DND-41 (cell line): ENCODE measurements around the gene PIGW.

ENCODE experiments used
- EZH2 ChIP-seq: IDR thresholded peaks from 3 replicates; pipeline ENCODE4 v1.6.1; 2012; ENCODE audit warnings: borderline replicate concordance, low read depth, mild to moderate bottlenecking, moderate library complexity, low read length, inconsistent platforms; ENCODE audit not compliant: severe bottlenecking
- TF ChIP-seq, protein P1 (sequence below): IDR thresholded peaks from 2 replicates; pipeline ENCODE4 v1.5.1; 2012; ENCODE audit warnings: borderline replicate concordance, low read length, moderate library complexity, mild to moderate bottlenecking; ENCODE audit not compliant: poor library complexity, severe bottlenecking; ENCODE audit errors: extremely low read depth

GRCh38 chr17:36532435-36532975 is 2.3 kb upstream of the PIGW start:
- TF ChIP-seq, protein P1, sequence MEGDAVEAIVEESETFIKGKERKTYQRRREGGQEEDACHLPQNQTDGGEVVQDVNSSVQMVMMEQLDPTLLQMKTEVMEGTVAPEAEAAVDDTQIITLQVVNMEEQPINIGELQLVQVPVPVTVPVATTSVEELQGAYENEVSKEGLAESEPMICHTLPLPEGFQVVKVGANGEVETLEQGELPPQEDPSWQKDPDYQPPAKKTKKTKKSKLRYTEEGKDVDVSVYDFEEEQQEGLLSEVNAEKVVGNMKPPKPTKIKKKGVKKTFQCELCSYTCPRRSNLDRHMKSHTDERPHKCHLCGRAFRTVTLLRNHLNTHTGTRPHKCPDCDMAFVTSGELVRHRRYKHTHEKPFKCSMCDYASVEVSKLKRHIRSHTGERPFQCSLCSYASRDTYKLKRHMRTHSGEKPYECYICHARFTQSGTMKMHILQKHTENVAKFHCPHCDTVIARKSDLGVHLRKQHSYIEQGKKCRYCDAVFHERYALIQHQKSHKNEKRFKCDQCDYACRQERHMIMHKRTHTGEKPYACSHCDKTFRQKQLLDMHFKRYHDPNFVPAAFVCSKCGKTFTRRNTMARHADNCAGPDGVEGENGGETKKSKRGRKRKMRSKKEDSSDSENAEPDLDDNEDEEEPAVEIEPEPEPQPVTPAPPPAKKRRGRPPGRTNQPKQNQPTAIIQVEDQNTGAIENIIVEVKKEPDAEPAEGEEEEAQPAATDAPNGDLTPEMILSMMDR: no peak
- TF ChIP-seq EZH2: no peak
